SH-SY5Y (cell line): ENCODE data around the gene TUSC2.

Experiments
- GATA2 ChIP-seq: IDR thresholded peaks from 2 replicates; pipeline ENCODE4 v1.6.1; 2011; ENCODE audit warnings: mild to moderate bottlenecking, low read depth, low read length
- GATA3 ChIP-seq: IDR thresholded peaks from 2 replicates; pipeline ENCODE4 v1.6.1; 2011; ENCODE audit warnings: low read depth, mild to moderate bottlenecking, low read length, moderate library complexity

GRCh38 chr3:50326182-50326541 lies 1.9 kb downstream of the TUSC2 start:
- no peak for TF ChIP-seq GATA3
- TF ChIP-seq GATA2, result no peak
